Cortex of kidney (tissue), 1 donor: Measurements from ENCODE around the gene PHACTR1.
"Not testable (repeated sequence)": the region's sequence is repeated elsewhere in the genome, so short reads cannot be mapped to it uniquely, and the experiment has no call there.

Experiments
- DNase-seq: peaks from one replicate; lab custom pipeline; 2025; lab: John Stamatoyannopoulos, UW

The PHACTR1 gene

DNA sequence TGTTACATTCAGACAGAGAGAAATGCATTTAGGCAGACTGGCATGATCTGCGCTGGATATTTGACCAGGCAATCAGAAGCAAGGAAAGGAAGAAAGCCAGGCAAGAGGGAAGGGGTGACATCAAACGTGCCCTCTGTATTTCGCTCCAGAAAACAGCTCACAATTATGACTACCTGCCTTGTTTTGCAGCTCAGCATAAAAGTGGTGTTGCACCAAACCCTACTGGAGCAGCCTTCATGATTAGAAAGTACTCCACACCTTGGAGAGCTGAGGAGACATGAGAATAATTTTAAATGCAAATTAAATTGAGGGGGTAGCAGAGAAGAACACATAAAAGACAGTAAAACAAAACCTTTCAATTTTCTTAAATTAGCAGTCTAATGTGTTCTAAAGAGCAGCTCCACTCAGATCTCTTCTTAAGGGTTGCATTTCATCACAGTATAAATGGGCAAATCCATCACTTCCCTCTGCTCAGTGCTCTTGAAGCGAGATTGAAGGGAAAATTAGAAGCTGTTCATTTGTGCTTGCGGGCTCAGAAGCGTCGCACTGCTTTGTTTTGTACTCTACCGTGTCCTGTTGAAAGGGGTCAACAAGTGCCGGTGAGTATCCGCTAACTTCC is at the start of gene PHACTR1:
Gene PHACTR1 (plus strand): TSS at position 470 of the 619 bp plus-strand sequence.
- DNase-seq: no peak

- DNase-seq: no peak
Observed at GRCh38 chr6:12666886-12667285, 49.7 kb upstream of the PHACTR1 start.

- DNase-seq: no peak
Observed at GRCh38 chr6:12675931-12676330, 40.6 kb upstream of the PHACTR1 start.

DNA sequence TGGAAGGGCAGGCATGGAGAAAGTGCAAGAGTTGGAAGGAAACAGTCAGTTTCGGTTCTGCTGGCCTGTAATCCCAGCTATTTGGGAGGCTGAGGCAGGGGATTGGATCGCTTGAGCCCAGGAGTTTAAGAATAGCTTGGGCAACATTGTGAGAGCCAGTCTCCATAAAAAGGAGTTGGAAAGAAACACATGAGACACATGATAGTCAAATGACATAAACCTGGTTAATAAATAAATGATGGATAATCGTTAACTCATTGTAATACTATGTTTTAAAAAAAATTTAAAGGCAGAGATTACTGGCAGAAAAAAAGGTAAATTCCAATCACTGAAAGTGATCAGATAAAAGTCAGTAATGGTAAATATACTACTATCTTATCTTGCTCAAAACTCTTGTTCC is 37.2 kb upstream of the PHACTR1 start:
- DNase-seq: no peak

DNA sequence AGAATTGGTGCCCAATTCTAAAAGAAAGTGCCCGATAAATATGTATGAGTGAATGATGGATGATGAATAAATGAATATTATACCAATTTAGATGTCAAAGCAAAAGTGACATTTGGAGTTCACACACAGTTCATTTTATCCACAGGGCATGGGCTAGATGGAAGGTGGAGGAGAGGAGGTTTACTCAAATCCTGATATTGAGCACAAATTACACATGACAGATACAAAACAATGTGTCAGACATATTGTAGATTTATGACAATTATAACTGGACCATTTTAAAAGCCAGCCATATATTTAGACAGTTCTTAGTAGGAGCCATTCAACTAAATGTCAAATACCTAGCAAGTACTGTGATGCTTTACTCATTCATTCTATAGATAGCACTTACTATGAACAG is 23.4 kb upstream of the PHACTR1 start:
- no peak for DNase-seq

GRCh38 chr6:12698298-12698697 is 18.3 kb upstream of the PHACTR1 start:
- no peak for DNase-seq

- DNase-seq: no peak
Observed at GRCh38 chr6:12704946-12705345, 11.6 kb upstream of the PHACTR1 start.

DNA sequence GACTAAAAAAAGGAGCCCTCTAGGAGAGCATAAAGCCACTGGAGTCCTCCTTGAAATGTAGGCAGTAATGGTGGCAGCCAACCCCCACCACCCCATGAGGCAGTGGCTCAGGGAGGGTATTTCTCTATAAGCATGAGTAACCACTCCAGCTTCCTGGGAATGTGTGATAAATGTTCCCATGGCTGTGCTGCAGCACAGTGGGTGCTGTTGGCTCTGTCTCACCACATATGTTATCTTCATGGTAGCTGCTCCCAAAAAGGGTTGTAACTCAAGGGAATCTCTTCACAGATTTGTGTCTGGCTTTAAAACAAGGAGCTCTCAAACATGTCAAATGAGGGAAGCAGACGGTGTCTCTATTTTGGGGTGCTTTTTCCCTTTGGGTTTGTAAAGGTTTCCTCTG is 7.5 kb upstream of the PHACTR1 start:
- no peak for DNase-seq

- DNase-seq: no peak
Observed at GRCh38 chr6:12709556-12710232, 6.9 kb upstream of the PHACTR1 start.

DNA sequence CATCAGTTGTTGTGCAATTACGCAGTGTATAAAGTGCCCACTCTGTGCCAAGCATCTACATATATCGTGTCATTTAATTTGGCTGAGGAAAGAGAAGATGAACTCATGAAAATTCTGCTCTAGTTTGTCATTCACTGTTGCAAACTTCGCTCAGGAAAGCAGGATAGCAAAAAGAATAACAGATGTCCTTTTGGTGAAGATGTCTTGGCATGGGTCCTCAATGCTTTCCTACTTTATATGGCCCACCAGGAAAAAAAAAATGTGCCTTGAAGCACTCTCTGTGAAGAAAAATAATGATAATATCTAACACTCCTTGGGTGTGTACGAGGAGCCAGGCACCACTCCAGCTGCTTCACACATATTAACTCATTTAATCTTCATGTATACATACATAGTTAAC is 5.6 kb upstream of the PHACTR1 start:
- no peak for DNase-seq

DNA sequence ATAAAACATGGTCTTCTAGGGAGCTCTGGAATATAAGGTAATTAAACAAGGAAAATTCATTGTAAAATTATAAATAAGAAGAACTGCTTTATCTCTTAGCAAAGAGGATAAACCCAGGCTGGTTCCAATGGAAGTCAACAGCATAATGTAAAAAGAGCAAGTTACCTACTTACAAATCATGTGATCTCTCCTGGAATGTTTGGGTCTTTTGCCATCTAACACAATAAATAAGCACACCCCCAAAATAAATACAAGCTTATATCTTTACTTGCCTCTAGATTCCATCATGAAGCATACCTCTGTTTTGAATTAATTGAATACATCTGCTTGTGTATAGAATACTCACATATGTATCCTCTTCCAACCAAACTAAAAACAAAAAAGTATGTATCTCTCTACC is 2.5 kb upstream of the PHACTR1 start:
- no peak for DNase-seq

DNA sequence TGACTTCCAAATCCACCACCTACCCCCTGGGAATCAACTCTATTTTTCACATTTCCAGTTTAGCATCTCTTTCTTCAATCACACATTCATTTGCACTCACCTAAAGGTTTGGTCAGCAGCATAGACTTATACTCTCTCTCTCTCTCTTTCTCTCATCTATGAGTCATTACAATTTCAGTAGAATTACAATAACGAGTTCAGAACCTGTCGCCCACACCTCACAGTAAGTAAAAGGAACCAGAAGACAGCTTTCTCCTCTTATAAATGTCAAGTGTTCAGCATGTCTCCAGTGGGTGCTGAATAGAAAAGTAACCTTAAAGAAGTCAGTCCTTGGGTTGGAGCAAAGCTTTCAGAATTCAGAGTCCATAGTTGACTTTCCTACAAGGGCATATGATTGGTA is 1.1 kb upstream of the PHACTR1 start:
- no peak for DNase-seq

- no peak for DNase-seq
Observed at GRCh38 chr6:12717356-12717755, 789 bp downstream of the PHACTR1 start.

DNA sequence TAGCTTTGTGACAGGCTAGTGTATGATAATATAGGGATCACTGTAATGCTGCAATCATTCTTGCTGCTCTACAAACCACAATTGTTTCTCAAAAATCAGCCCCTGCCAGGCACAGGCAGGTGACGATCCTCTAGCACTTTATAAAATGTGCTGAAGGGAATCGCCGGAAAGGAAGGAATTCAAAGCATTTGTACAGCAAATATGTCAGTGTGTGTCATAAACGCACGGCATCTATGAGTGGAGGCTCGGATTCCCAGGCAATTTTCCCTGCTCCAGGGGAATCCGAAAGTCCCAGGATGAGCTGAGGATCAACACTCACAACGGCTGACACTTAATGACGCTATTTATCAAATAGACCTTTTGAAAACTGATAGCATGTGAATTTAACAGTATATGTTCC is 1.4 kb downstream of the PHACTR1 start:
- no peak for DNase-seq

DNA sequence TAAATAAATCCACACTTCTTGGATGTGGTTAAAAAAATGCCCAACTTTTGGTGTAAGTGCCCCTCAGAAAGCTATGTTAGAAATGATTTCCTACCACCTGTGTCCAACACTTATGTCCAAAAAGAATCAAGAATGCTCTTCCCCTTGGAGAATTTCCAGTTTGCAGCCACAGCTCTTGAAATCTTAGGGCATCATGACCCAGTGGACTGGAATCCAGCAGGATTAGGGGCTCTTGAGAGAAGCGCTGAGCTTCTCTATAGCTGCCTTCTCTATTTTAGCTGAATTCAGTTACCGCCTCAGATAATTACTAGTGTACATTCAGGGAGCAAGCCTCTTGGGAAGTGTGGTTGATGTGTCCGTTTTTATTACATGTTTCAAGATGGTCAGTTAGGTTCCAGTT is 2.5 kb downstream of the PHACTR1 start:
- no peak for DNase-seq

GRCh38 chr6:12720310-12720709 is 3.7 kb downstream of the PHACTR1 start:
- no peak for DNase-seq

GRCh38 chr6:12725263-12725662 is 8.7 kb downstream of the PHACTR1 start:
- no peak for DNase-seq

DNA sequence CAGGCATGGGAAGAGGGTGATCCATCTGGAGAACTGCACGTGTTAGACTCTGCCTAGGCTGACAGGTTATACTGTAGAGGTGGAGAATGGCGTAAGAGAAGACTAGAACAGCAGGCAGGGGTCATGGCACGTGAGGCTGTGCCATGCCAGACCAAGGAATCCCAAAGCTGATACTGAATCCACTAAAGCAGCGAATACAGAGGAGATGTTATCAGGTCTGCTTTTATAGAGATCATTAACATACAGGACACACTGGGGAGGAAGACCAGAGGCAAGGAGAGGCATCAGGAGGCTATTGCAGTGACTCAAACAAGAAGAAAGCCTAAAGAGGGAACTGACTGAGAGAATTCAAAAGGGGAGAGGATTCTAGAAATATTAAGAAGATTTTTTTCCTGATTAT is 12.9 kb downstream of the PHACTR1 start:
- DNase-seq: no peak

DNA sequence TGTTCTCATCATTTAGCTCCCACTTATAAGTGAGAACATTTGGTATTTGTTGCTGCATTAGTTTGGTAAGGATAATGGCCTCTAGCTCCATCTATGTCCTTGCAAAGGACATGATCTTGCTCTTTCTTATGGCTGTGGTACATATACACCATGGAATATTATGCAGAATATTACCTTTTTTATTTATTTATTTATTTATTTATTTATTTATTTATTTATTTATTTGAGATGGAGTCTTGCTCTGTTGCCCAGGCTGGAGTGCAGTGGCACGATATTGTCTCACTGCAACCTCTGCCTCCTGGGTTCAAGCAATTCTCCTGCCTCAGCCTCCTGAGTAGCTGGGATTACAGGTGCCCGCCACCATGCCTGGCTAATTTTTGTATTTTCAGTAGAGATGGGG is 14.2 kb downstream of the PHACTR1 start:
- DNase-seq: not testable (repeated sequence)

DNA sequence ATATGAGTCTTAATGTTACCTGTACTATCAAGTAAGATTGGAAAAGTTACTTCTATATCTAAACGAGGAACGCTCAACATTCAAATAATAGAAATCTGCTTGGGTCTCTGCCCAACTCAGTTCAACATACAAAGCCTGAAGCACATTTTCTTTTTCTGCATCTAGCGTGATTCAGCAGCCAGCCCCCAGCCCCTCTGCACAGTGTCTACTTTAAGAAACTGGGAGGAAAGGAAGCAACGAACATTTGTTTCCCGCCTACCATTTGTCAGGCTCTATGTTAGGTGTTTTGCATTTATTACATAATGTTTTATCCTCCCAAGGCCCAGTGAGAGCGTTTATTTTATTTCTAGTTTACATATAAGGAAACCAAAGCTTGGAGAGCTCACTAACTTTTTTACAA is 17.3 kb downstream of the PHACTR1 start:
- DNase-seq: no peak

DNA sequence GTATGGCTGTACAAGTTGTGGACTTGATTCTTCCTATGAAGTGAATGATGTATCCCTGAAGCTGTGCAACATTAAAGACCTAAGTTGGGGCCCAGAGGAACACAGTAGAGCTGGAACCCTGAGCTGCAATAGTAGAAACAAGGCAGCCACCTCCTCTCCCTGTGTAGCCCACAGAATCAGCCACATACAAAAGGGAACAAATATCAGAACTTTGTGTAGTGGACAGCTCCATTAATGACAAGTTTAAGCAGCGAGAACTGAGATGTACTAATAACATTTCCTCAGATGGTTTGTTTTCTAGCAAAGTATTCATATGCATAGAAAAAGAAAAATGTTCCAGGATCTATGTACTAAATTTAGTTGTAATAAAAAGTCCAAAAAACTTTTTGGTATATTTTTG is 19.2 kb downstream of the PHACTR1 start:
- DNase-seq: no peak

DNA sequence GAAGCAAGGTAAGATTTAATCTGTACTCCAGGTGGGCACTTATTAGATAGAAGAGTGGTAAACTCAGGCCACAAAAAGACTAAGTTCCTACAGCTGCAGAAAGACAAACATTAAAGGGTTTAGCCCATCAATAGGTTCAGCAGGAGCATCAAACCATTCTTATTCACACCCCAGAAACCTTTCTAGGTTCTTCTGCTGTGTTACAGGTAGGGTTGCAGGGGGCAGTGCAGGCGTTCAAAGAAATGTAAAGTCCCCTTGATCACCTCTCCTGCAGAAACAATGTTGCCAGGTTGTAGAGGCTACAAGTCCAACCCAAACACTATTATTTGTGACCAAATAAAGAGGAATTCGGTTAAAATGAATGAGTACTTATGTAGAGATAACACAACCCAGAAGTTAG is 31.8 kb downstream of the PHACTR1 start:
- no peak for DNase-seq

DNA sequence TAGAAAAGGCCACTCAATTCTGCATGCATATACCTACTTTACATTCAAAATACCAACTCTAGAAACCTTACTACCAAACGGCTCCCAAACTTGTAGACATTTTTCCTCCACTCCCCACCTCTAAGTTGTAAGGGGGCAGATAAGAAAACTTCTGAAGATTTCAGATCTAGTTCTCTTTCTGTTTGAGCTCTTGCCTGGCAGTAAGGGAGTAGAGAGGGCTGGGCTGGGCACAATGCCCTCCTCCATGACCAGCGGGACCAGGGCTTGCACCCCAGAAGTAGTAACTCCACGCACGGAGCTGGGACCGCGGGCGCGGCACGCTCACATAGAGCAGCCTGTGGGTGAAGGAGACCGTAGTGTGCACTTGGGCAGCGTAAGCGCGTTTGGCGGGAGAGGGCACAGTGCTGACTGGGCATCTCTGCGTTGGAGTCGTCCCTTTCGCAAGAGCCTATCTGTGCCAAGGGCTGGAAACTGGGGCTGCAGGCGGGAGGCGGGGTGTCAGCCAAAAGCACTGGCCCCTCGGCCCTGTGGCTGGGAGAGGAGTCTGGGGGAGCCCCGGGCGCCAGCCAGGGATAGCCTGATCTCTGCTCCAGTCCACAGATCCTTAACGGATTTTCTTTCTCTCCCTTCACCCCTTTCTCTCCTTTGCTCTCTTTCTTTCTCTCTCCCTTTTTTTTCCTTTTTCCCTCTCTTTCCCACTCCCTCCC is 32.4 kb downstream of the PHACTR1 start:
- DNase-seq: no peak
